DOHH2 (cell line): Measurements from ENCODE around the gene PLEKHA1.

ENCODE experiments used
- EZH2phosphoT487 ChIP-seq: fragments of 200-600 bp; sonication (generic); IDR thresholded peaks from 2 replicates; pipeline ENCODE4 v1.6.1; 2017; ENCODE audit warnings: borderline replicate concordance, mild to moderate bottlenecking, antibody characterized with exemption, low read length, moderate library complexity, mixed read lengths
- TF ChIP-seq, protein P1 (sequence below): fragments of 200-600 bp; sonication (generic); IDR thresholded peaks from one replicate; pipeline ENCODE4 v1.5.1; 2014; ENCODE audit warnings: antibody characterized with exemption, mild to moderate bottlenecking, low read depth, low read length; ENCODE audit not compliant: poor library complexity, severe bottlenecking

DNA sequence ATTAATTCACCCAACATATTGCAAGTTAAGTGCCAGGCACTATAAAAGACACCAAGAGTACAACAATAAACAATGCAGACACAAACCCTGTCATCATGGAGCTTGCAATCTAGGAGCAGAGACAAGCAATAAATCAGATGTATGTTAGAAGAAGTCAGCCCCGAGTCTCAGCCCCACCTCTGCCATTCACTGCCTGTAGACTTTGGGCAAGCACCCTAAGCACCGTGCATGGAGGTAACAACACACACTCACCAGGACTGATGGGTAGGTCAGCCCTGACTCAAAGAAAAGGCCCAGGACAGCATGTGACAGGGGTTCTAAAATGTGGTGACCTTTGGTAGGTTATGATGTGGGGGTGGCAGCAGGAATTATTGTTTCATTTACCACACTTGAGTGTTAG, 49.3 kb upstream of the PLEKHA1 start:
- TF ChIP-seq, protein P1, sequence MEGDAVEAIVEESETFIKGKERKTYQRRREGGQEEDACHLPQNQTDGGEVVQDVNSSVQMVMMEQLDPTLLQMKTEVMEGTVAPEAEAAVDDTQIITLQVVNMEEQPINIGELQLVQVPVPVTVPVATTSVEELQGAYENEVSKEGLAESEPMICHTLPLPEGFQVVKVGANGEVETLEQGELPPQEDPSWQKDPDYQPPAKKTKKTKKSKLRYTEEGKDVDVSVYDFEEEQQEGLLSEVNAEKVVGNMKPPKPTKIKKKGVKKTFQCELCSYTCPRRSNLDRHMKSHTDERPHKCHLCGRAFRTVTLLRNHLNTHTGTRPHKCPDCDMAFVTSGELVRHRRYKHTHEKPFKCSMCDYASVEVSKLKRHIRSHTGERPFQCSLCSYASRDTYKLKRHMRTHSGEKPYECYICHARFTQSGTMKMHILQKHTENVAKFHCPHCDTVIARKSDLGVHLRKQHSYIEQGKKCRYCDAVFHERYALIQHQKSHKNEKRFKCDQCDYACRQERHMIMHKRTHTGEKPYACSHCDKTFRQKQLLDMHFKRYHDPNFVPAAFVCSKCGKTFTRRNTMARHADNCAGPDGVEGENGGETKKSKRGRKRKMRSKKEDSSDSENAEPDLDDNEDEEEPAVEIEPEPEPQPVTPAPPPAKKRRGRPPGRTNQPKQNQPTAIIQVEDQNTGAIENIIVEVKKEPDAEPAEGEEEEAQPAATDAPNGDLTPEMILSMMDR: no peak
- TF ChIP-seq EZH2phosphoT487: no peak
